GM19395 (cell line): ENCODE measurements around the gene DOCK9.
"Not testable (repeated sequence)": the region's sequence is repeated elsewhere in the genome, so short reads cannot be mapped to it uniquely, and the experiment has no call there.

ENCODE experiments used
- ATAC-seq: cut with Tn5 transposase; IDR thresholded peaks from one replicate; pipeline ENCODE4 v1.9.1; 2021; ENCODE audit warnings: mild to moderate bottlenecking, moderate library complexity; ENCODE audit not compliant: unreplicated experiment

The DOCK9 gene

DNA sequence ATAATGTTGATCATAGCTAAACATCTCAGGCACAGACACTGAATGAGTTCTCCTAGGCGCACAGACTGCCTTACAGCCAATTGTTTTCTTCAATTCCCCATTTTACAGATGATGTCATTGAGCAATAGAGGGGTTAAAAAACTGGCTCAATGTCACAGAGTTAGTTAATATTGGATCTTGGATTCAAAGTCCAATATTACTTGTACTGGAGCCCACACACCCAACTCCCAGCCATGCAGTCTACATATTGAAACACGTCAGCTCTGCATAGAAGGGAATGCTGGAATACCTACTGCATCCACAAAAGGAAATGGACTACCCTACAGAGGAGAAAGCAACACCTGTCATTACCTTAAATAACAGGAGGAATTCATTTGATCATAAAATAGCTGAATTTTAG lies 149.2 kb downstream of the DOCK9 start:
- no peak for ATAC-seq

DNA sequence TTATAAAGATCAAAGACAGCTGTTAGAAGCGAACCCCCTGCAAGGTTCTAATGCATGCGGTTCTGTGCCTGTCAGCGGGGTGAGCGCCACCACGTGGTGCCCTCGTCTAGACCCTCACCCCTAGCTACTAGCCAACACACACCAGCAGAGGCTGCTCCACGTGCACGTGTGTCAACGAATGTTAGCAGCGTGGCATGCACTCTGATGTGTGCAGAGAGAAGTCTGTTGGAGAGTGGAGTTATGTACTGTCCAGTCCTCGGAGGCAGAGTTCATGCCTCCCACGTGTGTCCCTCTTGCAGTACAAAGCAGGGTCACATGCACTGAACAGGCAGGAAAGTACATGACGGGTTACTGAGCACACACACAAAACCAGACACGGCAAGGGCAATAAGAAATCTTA lies 150.4 kb downstream of the DOCK9 start:
- ATAC-seq, result no peak

DNA sequence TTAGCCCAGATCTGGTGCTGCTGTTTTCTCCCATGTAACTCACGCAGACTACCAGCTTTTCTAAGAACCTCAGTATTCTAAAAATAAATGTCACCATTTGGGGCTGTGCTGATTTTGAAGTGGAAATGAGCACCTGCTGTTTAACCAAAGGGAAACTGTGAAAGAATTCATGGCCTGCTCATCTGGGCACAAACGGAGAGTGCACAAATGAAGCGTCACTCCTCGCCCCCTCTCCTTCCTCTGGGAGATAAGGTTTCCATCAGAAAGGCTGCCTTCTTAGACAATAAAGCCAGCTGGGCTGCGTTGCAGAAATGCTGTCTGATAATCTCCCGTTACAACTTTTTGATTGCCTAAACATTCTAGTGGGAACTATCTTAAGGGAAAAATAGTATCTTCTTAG lies 151.7 kb downstream of the DOCK9 start:
- ATAC-seq, result no peak

DNA sequence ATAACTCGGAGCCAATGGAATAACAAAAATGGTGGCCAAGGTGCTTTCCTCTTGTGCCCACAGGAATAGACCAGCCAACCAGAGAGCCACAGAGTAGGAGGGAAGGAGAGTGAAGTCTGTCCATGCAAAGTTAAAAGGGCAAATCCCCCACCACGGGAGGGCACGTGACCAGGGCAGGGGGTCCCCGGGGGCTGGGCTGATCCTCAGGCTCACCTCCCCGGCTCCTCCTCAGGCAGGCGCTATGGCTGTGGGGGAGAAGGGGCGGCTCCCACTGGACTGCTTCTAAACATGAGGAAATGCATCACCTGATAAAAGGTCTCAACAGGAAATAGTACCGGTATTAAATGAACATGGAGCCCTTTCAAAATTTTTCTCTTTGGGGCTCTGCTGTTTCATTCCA lies 152.2 kb downstream of the DOCK9 start:
- ATAC-seq, result no peak

DNA sequence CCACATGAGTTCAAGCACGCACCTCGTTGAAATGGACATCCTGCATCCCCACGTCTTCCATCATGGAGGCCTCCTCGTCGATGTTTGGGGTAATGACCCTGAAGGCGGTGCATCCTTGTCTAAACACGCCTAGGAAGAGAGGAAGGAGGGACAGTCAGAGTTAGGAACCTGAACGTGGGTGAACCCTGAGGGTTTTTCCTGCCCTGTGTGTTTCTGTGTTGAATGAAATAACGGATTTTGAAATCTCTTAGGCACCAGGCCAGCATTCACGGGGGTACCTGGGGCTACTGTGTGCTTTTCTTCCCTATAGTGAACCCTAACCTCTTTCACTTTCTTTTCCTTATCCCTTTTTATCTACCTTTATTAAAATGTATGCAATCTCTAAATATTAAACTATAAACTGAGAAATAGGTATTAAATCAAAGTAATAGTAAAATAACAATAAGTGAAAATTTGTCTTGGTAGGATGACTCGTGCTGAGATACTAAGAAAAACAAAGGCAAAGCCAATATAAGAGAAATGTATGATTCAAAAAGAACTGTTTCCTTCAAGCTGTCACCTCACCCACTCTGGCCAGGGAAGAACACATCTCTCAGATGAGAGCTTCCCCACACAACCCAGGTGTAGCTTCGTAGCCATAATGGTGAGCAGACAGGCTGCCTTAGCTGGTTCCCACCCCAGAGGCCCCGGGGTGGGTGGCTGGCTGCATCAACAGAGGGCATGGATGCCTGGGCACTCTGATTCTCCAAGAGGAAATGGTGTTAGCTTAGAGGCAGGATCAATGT lies 153.3 kb downstream of the DOCK9 start:
- ATAC-seq, result no peak

DNA sequence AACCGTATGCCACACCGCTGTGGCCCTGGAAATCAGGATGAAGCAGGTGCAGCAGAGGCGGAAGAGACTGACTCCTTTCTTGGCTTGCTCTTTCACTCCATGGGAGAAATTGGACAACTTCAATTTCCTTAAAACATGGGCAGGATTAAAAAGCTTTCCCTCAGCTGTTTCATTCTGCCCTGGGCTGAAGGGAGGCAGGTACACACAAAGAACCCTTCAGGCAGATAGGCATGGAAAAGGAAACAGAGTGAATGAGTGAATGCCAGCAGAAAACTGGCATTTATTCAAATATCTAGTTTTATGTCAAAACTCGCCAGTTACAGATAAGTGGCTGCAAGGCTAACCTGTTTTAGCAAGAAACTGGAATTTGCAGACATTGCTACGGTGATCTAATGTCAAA lies 154.4 kb downstream of the DOCK9 start:
- ATAC-seq, result no peak

DNA sequence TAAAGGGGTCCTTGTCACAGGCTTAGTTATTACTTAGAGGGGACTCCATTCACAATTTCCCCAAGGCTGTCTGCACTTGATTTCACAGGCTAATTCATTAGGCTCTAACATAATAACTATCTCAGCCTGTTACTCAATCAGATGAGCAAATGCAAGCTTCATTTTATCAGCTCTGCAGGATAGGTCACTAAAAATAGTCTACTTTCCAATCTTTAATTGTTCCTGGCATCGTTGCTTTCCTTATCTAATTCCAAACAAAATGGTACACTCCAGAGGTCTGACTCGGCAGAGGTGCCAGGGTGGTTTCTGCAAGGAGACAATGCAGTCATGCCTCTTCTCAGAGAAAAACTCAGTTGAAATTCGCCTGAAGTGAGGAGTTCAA lies 155.6 kb downstream of the DOCK9 start:
- ATAC-seq, result no peak

DNA sequence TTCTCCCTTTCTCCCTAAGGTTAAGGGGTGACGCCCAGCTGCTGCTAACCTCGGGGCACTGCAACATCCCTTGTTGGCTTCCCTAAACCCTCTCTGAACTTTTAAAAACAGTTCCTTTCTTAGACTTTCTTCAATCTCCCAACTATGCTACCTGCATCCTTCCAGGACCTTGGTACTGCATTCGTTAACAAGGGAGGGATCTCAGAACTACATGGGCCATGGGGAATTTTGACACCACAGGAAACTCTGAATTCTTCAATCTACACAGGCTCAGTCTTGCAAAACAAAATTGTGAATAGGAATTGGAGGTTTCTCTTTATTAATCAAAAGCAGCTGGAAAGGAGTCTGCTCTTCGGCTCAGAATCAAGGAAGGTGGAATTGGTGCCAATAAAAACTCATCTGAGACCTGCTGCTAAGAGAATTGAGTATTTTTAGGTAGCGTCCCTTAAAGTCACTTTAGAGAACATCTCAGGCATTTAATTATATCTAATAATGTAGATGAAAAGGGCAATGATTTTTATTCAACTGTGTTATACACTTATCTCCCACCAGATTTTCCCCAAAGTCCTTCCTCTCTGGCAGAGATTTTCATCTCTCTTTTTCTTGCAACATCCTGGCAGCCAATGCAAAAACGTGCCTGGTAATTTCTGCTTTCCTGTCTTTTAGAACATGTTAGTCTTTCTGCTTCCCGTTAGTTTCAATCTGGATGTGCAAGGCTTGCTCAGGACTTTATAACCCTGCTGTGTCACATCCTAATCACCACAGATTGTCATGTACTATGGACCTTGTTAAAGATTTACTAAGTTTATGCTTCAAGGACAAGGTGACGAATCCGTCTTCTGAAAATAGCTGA lies 156.3 kb downstream of the DOCK9 start:
- no peak for ATAC-seq

DNA sequence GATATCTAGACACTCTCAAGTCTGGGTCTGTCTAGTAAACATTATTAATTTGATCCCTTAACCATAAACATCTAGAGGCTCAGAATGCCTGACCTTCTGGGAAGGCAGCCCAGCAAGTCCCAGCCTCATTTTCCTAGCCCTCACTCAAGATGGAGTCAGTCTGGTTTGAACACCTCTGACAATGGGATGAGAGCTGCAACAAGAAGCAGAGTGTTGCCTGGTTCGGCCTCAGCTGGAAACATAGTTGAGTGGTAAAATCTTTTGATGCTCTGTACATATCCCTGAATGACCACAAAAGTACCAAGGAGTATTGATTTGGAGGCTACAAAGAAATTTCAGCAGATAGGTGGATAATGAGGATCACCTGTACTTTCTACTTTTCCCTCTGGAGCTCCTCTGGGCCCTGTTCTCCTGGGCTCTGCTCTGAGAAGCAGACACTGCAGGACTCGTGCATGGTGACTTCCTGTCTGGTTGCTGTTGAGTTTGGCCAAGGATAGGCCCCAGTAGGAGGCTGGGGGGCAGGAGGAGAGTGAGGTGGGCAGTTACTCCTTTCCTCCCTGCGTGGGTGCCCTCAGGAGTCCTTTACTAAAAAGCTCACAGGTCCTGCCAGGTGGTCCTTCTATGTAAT lies 157.0 kb downstream of the DOCK9 start:
- ATAC-seq, result no peak

DNA sequence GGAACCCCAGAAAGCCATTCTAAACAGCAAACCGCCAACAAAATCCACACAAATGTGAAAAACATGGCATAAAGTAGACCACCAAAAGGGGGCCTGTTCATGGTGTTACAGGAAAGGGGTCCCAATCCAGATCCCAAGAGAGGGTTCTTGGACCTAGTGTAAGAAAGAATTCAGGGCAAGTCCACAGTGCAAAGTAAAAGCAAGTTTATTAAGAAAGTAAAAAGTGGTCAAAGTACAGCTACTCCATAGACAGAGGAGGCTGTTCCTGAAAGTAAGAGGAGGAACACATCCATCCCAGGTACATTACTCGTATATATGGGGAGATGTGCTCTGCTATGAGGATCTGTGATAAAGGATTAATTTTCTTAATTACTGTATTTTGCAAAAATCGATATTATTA lies 157.6 kb downstream of the DOCK9 start:
- ATAC-seq, result no peak

DNA sequence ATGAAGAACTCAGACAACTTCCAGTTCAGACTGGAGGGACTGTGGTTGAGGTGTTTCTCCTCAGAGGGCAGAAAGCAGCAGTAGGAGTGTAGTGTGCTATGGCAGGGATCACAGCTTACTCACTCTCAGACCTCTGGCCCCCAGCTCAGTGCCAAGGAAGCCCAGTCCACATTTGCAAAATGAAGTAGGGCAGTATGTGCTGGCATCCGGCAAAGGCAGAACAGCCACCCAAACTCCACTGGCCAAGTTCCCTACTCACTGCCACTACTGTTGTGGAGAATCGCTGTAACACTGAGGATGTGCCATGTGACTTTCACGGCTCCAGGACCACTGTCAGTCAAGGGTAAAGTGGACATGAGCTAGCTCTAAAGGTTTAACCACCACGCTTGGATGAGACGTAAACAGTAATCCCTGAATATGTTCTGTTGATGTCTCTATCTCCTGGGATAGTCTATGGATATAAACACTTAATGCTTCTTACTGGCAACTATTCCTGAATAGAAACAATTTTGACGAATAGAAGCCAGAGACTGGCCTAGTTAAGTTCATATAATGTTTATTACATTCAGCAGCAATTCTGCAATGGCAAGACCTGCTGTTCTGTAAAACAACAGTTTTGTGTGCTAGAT lies 158.4 kb downstream of the DOCK9 start:
- no peak for ATAC-seq

DNA sequence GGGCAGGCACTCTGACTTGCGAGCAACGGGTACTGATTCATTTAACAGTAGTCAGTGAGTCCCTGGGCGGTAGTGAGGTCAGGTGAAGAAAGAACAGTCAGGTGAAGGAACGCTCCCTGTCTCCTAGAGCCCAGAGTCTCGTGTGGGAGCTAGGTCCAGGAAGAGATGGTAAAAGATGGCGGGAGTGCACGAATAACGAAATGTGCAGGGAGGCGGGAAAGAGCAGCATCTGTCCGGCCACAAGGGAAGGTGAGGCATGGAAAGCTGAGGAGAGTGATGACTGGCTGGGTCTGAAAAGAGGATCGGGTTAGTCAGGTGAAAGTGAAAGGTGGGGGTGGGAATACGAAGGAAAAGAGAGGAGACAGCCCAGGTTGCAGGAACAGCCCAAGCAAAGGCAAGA lies 161.5 kb downstream of the DOCK9 start:
- ATAC-seq, result no peak

DNA sequence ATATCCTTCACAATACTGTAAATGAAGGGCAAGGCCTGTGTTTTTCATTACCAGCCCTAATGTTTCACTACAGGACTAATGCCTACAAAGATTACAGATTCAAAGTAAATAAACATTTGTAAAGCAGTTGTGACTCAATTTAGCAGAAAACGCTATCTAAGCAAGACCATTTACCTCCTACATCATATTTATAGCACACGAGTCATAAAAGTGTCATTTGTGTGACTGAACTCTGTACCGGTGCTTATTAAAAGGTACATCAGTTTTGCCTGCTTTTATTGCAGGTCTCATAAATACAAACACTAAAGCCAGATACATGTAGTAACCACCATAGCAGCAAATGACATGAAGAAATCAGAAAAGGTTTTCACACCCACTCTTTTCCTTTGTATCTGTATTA lies 163.9 kb downstream of the DOCK9 start:
- ATAC-seq, result no peak

DNA sequence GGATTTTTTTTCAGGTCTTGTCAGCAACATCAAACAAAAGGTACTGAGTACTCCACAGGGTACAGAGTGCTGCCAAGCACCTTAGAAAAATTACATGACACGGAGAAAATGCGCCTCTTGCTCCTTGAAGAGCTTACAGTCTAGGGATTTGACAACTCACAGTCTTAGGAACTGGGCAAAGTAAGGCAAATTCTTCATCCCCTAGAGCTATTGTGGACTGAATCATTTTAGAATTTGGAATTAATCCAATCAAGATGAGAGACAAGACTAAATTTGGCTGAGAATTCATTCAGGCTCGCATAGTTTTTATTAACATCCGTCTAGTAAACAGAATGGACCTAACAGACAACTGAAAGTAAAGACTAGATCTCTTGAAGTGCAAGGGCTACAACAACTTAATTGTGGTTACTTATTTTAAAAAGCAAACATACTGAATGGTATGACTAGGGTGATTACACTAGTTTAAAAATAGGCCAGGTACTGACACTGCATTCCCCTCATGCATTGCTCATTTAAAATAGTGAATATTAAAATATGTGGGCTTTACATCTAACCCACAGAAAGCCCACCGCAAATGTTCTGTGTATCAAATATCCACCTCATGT lies 165.6 kb downstream of the DOCK9 start:
- ATAC-seq, result not testable (repeated sequence)

DNA sequence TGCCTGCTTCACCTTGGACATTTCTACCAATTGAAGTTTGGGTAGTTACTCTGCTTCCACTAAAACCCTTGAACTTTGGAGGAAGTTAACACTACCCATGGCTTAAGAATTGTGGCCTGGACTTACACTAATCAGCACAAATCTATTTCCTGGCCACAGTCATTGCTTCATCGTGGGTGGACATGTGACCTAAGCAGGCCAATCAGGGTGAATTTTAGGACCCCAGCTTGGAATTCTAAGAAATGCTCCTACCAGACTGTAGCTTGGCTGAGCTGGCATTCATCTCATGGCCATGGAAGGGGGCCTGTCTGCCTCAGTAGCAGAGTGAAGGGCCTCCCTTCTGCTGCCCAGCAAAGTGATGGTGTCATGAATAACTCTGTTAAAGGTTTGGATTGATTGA lies 167.1 kb downstream of the DOCK9 start:
- no peak for ATAC-seq

DNA sequence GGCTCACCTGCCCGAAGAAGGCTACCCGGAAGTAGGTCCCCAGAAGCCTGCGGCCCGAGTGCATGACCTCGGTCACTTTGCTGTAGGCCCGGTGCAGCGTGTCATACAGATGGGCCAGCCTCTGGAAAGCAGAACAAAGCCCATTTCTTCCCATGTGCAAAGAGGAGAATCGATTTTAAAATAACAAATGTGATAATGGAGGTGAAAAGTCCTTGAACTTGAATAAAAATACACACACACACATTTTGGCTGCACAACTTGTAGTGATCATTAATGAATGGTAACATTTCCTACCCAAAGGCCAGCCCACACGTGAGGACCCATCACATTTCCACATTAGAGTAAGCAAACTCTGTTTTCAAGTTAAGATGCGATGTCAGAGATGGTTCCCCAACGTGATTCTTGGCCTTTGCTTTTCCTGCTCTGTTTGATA lies 168.5 kb downstream of the DOCK9 start:
- ATAC-seq, result no peak

DNA sequence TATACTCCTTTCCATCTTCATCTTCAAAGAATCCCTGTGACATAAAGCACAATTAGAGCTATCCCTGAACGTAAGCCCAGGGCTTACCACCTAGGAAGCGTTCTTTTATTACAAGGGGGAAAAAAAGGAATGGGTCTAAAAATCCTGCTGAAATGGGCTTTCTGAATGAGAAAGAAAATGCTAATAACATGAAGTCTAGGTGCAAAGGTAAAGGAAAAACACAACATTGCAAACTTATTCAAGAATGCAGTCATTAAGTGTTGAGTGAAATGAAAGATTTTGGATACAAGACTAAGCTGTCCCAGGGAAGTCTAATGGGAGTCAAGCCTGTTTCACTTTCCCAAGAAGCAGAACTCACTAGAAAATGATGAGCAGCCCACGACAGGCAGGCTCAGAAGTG lies 170.1 kb downstream of the DOCK9 start:
- ATAC-seq, result no peak

DNA sequence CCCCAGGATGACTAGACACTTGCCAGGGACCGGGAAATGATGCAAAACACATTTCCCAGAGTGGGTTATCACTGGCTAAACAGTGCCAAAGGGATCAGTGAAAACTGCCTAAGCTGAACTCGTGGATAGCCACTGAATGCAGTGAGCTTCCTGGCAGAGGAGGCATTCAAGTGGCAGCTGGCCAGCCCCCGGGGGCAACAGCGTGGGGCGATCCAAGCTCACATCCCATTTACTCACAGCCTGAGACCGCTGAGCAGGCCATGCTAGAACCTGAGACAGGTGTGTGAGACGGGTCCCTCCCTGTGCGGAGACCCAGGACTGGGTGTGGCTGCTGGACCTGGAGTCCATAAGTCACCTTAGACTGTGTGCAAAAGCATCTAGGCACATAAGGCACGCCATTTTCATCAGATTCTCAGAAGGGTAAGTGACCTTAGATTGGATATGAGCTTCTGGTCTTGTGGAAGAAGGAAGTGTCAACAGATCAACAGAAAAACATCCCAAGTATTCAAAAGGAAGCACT lies 173.5 kb downstream of the DOCK9 start:
- ATAC-seq, result no peak

DNA sequence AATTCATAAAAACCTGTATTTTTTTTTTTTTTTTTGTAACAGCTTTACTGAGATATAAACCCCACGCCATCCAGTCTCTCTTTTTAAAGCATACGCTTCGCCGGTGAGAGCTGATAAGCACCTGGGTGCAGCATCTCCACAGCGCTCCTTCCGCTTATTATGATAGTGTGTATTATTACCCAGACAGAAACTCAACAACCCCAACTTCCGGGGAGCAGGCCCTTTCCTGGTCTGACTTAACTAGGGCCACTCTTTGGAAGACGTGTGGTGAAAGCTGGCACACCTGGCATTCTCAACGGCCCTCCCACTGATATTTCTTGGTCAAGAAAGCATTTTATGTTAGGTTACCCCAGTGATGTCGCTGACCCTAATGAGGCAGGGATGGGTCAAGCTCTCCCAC lies 173.9 kb downstream of the DOCK9 start:
- ATAC-seq, result no peak

DNA sequence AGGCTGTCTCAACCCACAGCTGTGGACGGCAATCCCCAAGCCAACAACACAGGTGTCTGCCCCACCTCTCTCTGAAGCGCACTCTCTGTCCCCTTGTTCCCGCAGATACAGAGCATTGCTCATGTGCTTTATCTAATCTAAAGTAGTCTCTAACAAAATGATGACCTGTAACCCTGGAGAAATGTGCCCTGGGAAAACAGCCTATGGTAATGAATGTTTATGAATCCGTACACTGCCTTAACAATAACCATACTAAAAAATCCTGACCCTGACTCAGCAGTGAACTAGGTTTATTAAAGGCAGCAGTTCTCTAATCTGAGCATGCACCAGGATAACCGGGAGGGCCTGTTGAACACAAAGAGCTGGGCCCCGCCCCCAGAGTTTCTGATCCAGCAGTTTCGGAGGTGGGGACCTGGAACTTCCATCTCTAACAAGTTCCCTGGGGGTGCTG lies 174.7 kb downstream of the DOCK9 start:
- ATAC-seq, result no peak

DNA sequence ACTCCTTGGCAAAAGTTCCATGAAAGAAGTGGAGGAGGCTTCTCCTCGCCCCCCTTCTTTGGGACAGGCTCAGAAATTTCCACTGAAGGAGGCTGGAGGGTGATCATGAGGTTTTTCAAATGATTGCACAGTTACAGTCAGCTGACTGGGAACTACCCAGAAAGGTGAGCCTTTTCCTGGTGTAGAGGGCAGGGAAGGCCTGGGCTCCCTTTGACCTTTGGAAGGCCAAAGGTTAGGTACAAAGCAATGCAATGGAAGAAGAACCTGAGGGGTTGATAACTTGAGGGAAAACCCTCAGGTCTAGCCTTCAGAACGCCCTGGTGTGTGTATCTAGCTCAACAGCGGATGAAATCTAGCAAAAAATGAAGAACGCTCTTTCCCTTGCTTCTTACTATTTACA lies 175.3 kb downstream of the DOCK9 start:
- no peak for ATAC-seq
